22Rv1 (cell line): ENCODE data around the gene TNFRSF1A.

Source experiments
- CTCF ChIP-seq: fragments of 450-650 bp; IDR thresholded peaks from 2 replicates; pipeline ENCODE4 v1.5.1; 2017; ENCODE audit warnings: mild to moderate bottlenecking
- ZFX ChIP-seq: fragments of 450-650 bp; IDR thresholded peaks from 2 replicates; pipeline ENCODE4 v1.6.1; 2017; ENCODE audit warnings: antibody characterized with exemption, borderline replicate concordance

DNA sequence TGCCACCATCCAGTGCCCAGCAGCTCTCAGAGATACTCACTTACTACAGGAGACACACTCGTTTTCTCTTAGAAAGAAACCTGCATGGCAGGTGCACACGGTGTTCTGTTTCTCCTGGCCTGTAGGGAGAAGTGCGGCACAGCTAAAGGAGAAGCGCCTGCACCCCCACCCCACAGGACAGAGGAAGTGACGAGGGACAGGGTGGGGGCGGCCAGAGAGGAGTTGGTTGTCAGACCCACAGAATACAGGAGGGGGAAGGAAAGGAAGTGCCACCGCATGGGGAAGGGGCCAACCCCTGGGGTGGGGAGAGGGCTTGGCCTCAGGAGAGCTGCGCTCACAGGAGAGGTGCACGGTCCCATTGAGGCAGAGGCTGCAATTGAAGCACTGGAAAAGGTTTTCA lies 8.8 kb downstream of the TNFRSF1A start:
- TF ChIP-seq CTCF, result no peak
- no peak for TF ChIP-seq ZFX
